Astrocyte (in vitro differentiated cells and primary cell): ENCODE measurements around the gene EIF5A2.

Experiments
- EZH2 ChIP-seq: IDR thresholded peaks from 2 replicates; pipeline ENCODE4 v1.6.1; 2012; ENCODE audit warnings: mild to moderate bottlenecking, low read length, inconsistent platforms; ENCODE audit not compliant: insufficient read depth
- TF ChIP-seq, protein P1 (sequence below): IDR thresholded peaks from 2 replicates; pipeline ENCODE4 v1.5.1; 2011; ENCODE audit warnings: low read depth, mild to moderate bottlenecking, inconsistent platforms, low read length, moderate library complexity; ENCODE audit not compliant: insufficient read depth

DNA sequence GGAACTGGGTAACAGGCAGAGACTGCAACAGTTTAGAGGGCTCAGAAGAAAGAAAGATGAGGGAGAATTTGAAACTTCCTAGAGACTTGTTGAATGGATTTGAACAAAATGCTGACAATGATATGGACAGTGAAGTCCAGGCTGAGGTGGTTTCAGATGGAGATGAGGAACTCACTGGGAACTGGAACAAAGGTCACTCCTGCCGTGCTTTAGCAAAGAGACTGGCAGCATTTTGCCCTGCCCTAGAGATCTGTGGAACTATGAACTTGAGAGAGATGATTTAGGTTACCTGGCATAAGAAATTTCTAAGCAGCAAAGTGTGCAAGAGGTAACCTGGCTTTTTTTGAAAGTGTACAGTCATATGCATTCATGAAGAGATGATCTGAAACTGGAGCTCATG is 11.7 kb downstream of the EIF5A2 start:
- no peak for TF ChIP-seq EZH2
- TF ChIP-seq, protein P1, sequence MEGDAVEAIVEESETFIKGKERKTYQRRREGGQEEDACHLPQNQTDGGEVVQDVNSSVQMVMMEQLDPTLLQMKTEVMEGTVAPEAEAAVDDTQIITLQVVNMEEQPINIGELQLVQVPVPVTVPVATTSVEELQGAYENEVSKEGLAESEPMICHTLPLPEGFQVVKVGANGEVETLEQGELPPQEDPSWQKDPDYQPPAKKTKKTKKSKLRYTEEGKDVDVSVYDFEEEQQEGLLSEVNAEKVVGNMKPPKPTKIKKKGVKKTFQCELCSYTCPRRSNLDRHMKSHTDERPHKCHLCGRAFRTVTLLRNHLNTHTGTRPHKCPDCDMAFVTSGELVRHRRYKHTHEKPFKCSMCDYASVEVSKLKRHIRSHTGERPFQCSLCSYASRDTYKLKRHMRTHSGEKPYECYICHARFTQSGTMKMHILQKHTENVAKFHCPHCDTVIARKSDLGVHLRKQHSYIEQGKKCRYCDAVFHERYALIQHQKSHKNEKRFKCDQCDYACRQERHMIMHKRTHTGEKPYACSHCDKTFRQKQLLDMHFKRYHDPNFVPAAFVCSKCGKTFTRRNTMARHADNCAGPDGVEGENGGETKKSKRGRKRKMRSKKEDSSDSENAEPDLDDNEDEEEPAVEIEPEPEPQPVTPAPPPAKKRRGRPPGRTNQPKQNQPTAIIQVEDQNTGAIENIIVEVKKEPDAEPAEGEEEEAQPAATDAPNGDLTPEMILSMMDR = no peak
